Stimulated activated CD8-positive, alpha-beta memory T cell treated with anti-CD3 and anti-CD28 coated beads, Interleukin-7, amount 100 ng/mL, for 24 hours (primary cell): ENCODE data around the gene SEPHS2.

Experiments used
- DNase-seq: peaks from one replicate; pipeline ENCODE4 v3.0.0-alpha.2; 2020; ENCODE audit warnings: low read depth

The SEPHS2 gene

DNA sequence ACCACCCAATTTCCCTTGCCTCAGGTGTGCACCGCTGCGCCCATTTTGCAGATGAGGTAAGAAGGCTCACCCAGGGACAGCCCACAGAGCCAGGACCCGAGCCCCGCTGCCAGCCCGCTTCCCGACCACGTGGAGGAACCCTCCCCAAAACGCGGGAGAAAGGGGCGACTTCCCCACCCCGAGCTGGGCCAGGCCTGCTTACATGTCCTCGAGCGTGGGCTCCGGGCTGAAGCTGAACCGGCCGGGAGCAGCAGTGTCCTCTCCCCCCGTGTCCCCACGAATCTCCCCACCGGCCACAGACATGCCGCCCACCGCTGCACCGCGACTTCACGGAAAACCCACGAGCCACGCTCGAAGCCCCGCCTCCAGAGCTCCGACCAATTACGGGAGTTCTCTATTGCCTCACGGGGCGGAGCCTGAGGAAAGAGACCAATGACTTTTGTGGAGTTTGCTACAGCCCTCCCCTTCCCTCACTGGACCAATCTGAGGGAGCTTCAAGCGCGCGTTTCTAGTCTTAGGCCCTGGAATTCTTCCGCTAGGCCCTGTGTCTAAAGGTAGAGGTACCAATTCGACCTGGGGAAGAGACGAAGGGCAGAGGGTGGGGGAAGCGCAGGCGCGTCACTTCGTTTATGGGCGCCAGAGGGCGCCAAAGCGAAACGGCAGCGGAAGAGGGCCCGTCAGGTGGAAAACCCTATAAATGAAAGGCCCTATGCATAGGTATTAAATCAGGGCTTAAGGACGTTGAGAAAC lies 15.8 kb downstream of the SEPHS2 start, which contains the start of gene DCTPP1:
Gene DCTPP1 (minus strand): TSS at position 353 of the 750 bp plus-strand sequence. CDS start 50 bp downstream, at position 303.
- DNase-seq: peak; percentile 90

- DNase-seq: no peak
Measured at GRCh38 chr16:30429418-30429677, 16.3 kb downstream of the SEPHS2 start.

DNA sequence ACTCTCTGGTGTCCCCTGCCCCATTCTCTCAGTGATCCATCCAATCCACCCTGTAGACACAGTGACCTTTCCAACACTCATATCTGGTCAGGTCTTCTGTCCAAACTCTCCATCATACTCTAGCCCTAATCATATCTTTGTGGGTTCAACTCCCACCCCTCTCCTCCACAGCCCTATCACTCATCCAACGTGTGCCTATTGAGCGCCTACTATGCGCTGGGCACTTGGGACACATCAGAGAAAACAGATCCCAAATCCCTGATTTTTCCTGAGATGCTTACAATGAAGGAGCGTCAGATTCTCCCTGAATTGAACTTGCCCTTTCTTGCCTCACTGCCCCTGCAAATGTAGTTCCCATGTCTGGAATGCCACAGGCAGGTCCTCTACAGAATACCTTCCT lies 17.6 kb downstream of the SEPHS2 start:
- DNase-seq: no peak

DNA sequence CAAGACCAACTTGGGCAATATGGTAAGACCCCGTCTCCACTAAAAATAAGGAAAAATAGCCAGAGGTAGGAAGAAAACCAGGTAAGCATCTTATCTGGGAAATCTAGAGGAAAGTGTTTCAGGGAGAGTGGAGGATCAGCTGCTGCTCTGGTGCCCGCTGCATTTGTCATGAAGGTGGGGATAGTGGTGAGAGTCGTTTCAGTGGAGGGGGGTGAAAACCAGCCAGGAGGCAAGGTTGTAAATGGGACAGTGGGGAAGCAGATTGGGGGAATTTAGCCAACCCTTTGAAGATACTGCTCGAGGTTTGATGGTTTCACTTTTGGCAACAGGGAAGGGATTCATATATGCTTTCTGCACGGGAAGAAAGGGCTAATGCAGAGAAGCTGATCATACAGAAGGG lies 24.7 kb downstream of the SEPHS2 start:
- DNase-seq: no peak

DNA sequence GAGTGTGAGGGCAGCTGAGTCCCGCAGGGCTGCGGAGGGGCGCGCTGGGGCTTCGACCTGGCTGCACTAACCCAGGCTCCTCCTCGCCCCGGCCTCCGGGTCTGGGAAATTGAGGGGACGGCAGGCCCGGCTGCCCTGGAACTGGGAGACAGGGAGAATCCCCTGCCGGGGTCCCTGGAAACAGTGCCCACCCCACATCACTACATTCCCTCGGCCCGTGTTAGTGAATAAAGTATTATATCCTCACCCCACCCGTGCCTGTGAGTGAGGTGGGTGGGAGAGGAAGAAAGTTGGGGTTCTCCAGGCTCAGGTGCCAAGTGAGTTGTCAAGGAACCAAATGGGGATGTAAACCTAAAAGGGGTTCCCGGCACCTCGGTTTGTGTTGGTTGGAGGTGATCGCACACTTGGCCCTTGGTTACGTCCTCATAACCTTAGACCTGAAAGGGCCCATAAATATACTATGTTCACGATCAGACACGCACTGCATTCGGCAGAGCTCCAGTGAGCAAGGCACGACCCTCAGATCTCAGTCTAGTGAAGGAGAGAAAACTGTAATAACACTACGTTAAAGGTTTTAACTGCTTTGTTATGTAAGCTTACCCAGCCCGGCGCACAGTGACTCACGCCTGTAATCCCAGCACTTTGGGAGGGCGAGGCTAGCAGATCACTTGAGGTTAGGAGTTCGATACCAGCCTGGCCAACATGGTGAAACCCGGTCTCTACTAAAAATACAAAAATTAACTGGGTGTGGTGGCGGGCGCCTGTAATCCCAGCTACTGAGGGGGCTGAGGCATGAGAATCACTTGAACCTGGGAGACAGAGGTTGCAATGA lies 27.1 kb downstream of the SEPHS2 start:
- no peak for DNase-seq

DNA sequence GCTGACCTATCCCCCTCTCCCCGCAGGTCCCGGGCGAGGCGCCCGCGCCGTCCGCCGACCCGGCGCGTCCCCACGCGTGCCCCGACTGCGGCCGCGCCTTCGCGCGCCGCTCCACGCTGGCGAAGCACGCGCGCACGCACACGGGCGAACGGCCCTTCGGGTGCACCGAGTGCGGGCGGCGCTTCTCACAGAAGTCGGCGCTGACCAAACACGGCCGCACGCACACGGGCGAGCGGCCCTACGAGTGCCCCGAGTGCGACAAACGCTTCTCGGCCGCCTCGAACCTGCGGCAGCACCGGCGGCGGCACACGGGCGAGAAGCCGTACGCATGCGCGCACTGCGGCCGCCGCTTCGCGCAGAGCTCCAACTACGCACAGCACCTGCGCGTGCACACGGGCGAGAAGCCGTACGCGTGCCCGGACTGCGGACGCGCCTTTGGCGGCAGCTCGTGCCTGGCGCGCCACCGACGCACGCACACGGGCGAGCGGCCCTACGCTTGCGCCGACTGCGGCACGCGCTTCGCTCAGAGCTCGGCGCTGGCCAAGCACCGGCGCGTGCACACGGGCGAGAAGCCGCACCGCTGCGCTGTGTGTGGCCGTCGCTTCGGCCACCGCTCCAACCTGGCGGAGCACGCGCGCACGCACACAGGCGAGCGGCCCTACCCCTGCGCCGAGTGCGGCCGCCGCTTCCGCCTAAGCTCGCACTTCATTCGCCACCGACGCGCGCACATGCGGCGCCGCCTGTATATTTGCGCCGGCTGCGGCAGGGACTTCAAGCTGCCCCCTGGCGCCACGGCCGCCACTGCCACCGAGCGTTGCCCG lies 27.9 kb downstream of the SEPHS2 start:
- peak; percentile 65 for DNase-seq

- no peak for DNase-seq
Measured at GRCh38 chr16:30416624-30417528, 28.8 kb downstream of the SEPHS2 start.

- DNase-seq: no peak
Measured at GRCh38 chr16:30416047-30416603, 29.5 kb downstream of the SEPHS2 start.

DNA sequence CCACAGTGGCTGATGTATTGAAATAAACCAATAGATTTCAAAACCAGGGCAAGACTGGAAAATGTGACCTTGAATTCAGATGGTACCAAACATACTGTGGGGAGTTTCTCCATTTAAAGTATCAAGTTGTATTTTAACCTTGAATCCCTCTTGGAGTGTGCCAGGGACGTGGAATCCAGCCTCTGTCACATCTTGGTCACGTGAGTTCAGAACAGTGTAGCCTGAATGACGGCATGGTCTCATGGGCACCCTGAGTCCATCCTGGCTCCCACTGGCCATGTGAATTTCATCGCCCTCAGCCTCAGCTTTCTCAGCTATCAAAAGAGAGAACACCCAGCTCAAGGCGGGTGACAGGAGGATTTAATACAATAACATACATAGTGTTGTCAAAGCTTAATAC lies 31.5 kb downstream of the SEPHS2 start:
- no peak for DNase-seq

DNA sequence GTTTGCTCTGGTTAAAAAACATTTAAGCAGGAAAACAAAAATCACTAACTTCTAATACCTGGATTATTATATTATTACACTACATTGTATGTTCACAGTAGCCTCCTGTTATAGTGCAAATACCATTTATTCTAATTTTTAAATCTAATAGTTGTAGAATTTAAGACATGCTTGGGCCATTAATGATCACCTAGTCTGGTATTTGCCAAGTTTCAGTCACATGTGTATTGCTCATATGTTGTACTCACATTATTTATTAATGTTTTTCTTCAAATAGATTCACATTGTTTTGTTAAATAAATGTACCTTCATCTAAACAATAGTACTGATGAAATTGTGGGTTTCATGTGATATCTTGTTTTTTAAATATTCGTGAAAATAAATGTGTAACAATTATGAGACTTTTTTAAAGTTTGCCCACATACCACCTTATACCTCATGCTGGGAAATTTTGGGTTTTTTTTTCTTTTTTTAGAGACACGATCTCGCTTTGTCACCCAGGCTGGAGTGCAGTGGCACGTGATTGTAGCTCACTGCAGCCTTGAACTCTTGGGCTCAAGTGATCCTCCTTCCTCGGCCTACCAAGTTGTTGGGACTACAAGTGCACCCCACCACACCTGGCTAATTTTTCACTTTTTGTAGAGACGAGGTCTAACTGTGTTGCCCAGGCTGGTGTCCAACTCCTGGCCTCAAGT lies 32.4 kb downstream of the SEPHS2 start:
- no peak for DNase-seq

DNA sequence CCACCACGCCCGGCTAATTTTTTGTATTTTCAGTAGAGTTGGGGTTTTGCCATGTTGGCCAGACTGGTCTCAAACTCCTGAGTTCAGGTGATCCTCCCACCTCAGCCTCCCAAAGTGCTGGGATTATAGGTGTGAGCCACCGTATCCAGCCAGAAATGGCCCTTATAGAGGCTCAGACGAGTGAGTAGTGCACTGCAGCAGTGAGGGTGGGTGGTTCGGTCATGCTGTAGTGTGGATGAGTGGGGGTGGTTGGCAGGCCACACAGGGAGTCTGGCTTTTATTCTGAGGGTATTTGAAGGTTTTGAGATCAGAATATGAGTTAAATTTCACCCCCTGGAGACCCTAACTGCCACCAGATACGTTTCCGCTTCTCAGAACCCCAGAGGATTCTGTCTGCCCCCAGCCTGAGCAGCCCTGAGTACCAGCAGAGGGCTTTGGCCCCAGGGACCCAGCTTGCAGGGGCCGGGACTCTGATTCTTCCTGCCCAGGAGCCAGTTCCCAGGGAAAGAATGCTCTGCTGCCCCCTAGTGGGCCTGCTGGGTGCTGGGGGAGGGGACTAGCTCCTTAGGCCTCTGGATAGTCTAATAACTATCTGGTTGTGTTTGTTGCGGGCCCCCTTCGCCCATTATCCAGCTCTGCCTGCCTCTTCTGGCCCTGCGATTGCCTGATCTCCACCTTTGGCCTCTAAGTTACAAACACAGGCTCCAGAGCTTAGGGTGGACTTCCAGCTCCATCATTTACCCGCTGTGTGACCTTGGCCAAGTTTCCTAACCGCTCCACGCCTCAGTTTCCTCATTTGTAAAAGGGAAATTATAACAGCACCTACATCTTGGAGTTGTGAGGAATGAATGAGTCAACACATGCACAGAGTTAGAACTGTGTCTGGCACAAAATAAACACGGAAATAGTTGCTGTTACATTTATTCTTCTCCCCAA lies 36.3 kb downstream of the SEPHS2 start:
- peak; percentile 88 for DNase-seq

DNA sequence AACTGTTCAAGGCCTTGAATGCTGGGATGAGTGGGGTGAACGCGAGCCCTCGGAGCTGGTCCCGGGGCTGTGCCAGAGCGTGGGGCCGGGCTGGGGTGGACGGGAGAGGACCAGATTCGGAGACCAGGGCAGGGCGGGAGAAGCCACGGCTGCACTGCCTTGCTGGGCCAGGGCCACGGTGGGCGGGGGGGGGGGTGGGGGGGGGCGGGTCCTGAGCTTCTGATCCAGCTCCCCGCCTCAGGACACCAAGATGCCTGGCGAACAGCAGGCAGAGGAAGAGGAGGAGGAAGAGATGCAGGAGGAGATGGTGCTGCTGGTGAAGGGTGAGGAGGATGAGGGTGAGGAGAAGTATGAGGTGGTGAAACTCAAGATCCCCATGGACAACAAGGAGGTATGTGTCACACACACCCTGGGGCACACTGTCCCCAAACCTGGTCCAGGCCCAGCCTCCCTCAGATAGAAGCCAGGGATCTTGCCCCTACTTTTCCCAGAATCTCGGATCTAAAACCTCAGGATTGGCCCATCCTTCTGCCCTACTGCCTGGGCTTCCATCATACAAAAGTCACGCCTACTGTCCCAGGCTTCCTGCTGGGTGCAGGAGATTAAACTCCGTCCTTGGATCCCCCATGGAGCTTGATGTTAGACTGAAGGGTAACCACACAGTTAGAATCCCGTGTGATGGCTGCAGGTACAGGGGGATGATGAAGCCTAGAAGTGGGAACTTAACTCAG lies 37.7 kb downstream of the SEPHS2 start:
- DNase-seq: no peak

GRCh38 chr16:30407102-30407803 lies 38.4 kb downstream of the SEPHS2 start, which contains the start of gene ZNF771:
TSS of gene ZNF771 (plus strand) at chr16:30407606. CDS start at chr16:30408054, 448 bp downstream.
- peak; percentile 84 for DNase-seq

DNA sequence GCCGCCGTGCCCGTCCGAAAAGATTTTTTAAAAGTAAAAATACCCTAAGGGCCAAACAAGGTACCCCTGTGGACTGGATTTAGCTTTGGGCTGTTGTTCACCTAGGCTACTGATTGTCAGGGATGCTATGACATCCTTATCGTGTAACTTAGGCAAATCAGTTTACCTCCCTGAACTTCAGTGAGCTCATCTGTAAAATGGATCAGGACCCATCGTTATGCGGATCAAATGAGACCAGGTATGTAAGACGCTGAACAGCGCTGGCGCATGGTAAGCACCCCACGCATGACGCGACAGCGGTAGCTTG lies 38.9 kb downstream of the SEPHS2 start:
- no peak for DNase-seq

DNA sequence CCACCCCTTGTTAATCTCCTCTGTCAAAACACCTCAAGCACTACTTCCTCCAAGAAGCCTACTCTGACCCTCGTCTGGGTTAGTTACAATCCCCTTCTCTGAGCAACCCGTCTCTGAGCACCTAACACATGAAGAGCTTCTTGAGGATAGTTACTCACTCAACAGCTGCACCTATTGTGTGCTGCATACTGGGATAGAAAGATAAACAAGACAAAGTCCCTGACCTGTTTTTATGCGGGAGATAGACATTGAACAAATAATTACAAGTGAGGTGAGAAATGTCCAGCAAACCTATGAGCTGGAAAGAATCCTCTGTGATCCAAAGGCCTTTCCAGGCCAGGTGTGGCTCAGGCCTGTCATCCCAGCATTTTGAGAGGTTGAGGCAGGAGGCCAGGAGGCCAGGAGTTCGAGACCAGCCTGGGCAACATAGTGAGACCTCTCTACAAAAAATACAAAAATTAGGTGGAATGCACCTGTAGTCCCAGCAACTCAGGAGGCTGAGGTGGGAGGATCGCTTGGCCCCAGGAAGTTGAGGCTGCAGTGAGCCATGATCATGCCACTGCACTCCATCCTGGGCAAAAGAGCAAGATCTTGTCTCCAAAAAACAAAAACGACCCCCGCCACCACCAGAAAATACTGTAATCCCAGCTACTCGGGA lies 43.8 kb downstream of the SEPHS2 start:
- no peak for DNase-seq

- no peak for DNase-seq
Measured at GRCh38 chr16:30399435-30400186, 46.1 kb downstream of the SEPHS2 start.
